SU-DHL-6 (cell line): ENCODE results near the gene CDK10.
"Not testable (repeated sequence)": the region's sequence is repeated elsewhere in the genome, so short reads cannot be mapped to it uniquely, and the experiment has no call there.

Experiments used
- CTCF ChIP-seq: fragments of 200-600 bp; sonication (generic); IDR thresholded peaks from one replicate; pipeline ENCODE4 v1.5.1; 2017; ENCODE audit warnings: antibody characterized with exemption, mild to moderate bottlenecking, low read length, moderate library complexity; ENCODE audit not compliant: insufficient read depth, poor library complexity, severe bottlenecking
- EZH2phosphoT487 ChIP-seq: fragments of 200-600 bp; sonication (generic), shearing (Covaris generic); conservative IDR thresholded peaks from 2 replicates; pipeline ENCODE4 v1.6.1; 2018; ENCODE audit warnings: mild to moderate bottlenecking, antibody characterized with exemption, low read length, moderate library complexity, mixed read lengths

- not testable (repeated sequence) for TF ChIP-seq CTCF, EZH2phosphoT487
Measured at GRCh38 chr16:89664238-89664637, 22.3 kb upstream of the CDK10 start.
